OCI-LY1 (cell line): ENCODE results near the gene CD226.

Experiments used
- EZH2 ChIP-seq: fragments of 200-600 bp; sonication (generic), shearing (Covaris generic); IDR thresholded peaks from 2 replicates; pipeline ENCODE4 v1.8.0; 2017; ENCODE audit warnings: borderline replicate concordance, mixed run types, mild to moderate bottlenecking, antibody characterized with exemption, low read length, moderate library complexity, mixed read lengths
- TF ChIP-seq, protein P1 (sequence below): fragments of 200-600 bp; sonication (generic), shearing (Covaris generic); IDR thresholded peaks from 2 replicates; pipeline ENCODE4 v1.5.1; 2017; ENCODE audit warnings: mild to moderate bottlenecking, antibody characterized with exemption, low read length, moderate library complexity, mixed read lengths

DNA sequence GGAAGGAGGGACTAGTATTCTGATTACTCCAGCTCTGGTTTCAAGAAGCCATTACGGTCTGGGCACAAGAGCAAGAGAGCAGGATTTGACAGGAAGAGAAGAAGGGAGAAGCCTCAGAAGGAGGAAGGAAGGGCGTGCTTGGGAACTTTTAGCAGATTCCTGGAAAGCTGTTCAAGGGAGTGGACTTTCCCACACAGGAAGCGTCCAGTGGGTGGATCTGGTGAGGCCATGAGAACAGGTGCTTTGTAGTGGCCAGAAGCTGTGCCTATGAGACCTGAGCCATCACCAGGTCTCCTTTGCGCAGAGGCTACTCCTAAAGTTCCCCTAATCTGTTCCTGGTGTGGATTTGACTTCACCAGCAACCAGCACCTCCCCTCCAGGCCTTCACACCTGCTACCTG lies 62.3 kb downstream of the CD226 start:
- TF ChIP-seq, protein P1, sequence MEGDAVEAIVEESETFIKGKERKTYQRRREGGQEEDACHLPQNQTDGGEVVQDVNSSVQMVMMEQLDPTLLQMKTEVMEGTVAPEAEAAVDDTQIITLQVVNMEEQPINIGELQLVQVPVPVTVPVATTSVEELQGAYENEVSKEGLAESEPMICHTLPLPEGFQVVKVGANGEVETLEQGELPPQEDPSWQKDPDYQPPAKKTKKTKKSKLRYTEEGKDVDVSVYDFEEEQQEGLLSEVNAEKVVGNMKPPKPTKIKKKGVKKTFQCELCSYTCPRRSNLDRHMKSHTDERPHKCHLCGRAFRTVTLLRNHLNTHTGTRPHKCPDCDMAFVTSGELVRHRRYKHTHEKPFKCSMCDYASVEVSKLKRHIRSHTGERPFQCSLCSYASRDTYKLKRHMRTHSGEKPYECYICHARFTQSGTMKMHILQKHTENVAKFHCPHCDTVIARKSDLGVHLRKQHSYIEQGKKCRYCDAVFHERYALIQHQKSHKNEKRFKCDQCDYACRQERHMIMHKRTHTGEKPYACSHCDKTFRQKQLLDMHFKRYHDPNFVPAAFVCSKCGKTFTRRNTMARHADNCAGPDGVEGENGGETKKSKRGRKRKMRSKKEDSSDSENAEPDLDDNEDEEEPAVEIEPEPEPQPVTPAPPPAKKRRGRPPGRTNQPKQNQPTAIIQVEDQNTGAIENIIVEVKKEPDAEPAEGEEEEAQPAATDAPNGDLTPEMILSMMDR = no peak
- no peak for TF ChIP-seq EZH2
